ENCODE results near the gene MSMB. TPM values are rescaled to one million over a fixed set of nuclear protein-coding genes. Genes with fewer than 3 reads are reported as not detected.

The MSMB gene
- total RNA-seq, 1 donor from 2014 or later, result 15.8 TPM

GRCh38 chr10:46033602-46034011, 12.5 kb downstream of the MSMB start:
- DNase-seq (ENCODE audit: low spot score), result peak; percentile 24

- DNase-seq (ENCODE audit: low spot score), result no peak
Measured at GRCh38 chr10:46031648-46032532, 14.2 kb downstream of the MSMB start.

- DNase-seq (ENCODE audit: low spot score), result peak; percentile 98
Measured at GRCh38 chr10:46030091-46030937, 15.8 kb downstream of the MSMB start, which contains the start of gene NCOA4. TSS of gene NCOA4 (minus strand) at chr10:46030623. CDS start at chr10:46016680, 13,943 bp downstream.

- DNase-seq (ENCODE audit: low spot score), result no peak
Measured at GRCh38 chr10:46029461-46030030, 16.5 kb downstream of the MSMB start.

- peak; percentile 73 for DNase-seq (ENCODE audit: low spot score)
Measured at GRCh38 chr10:46028584-46029460, 17.2 kb downstream of the MSMB start.

GRCh38 chr10:46026106-46026505, 20.0 kb downstream of the MSMB start:
- no peak for DNase-seq (ENCODE audit: low spot score)

GRCh38 chr10:46025406-46025805, 20.7 kb downstream of the MSMB start:
- DNase-seq (ENCODE audit: low spot score), result no peak

GRCh38 chr10:46024948-46025347, 21.1 kb downstream of the MSMB start:
- no peak for DNase-seq (ENCODE audit: low spot score)

GRCh38 chr10:46022978-46023702, 22.9 kb downstream of the MSMB start:
- DNase-seq (ENCODE audit: low spot score), result peak; percentile 91

GRCh38 chr10:46020344-46020657, 25.8 kb downstream of the MSMB start:
- DNase-seq (ENCODE audit: low spot score), result no peak

GRCh38 chr10:46019569-46020343, 26.3 kb downstream of the MSMB start:
- DNase-seq (ENCODE audit: low spot score), result peak; percentile 42

GRCh38 chr10:46019177-46019528, 26.9 kb downstream of the MSMB start:
- DNase-seq (ENCODE audit: low spot score), result peak; percentile 37

- no peak for DNase-seq (ENCODE audit: low spot score)
Measured at GRCh38 chr10:46018453-46019176, 27.5 kb downstream of the MSMB start.

- no peak for DNase-seq (ENCODE audit: low spot score)
Measured at GRCh38 chr10:46017733-46018132, 28.3 kb downstream of the MSMB start.

- DNase-seq (ENCODE audit: low spot score), result no peak
Measured at GRCh38 chr10:46016811-46017210, 29.3 kb downstream of the MSMB start.

- no peak for DNase-seq (ENCODE audit: low spot score)
Measured at GRCh38 chr10:46016190-46016589, 29.9 kb downstream of the MSMB start.

- no peak for DNase-seq (ENCODE audit: low spot score)
Measured at GRCh38 chr10:46014683-46015405, 31.2 kb downstream of the MSMB start.

- no peak for DNase-seq (ENCODE audit: low spot score)
Measured at GRCh38 chr10:46014206-46014605, 31.9 kb downstream of the MSMB start.

- DNase-seq (ENCODE audit: low spot score), result no peak
Measured at GRCh38 chr10:46012746-46013145, 33.3 kb downstream of the MSMB start.
